Measurements from ENCODE around the gene FN1. TPM values are rescaled to one million over a fixed set of nuclear protein-coding genes. Genes with fewer than 3 reads are reported as not detected.
A peak's percentile ranks its signal among the peaks of the same experiment; 100 is the strongest.

Gene FN1
- total RNA-seq, 1 donor from 2014 or later, result 902 TPM

GRCh38 chr2:215430528-215431187 lies 5.2 kb downstream of the FN1 start:
- peak overlapping the region; percentile 16 for H3K4me3 Mint-ChIP-seq
- no peak for TF ChIP-seq CTCF (conservative IDR thresholded peaks at IDR 0.05)
- H3K27ac Mint-ChIP-seq, result peak overlapping the region; percentile 24
- DNase-seq (ENCODE audit: extremely low spot score, unreplicated experiment), result no peak
- peaks cover 6% of the 10 kb centered on the region for H3K9me3 Mint-ChIP-seq
- H3K36me3 Mint-ChIP-seq, result peaks cover 39% of the 10 kb centered on the region
- H3K4me1 Mint-ChIP-seq (ENCODE audit: unreplicated experiment), result peaks cover 27% of the 10 kb centered on the region
- peaks cover 7% of the 10 kb centered on the region for H3K27me3 Mint-ChIP-seq

- TF ChIP-seq CTCF (conservative IDR thresholded peaks at IDR 0.05), result no peak
- peaks cover 19% of the 10 kb centered on the region for H3K4me1 Mint-ChIP-seq (ENCODE audit: unreplicated experiment)
- H3K9me3 Mint-ChIP-seq, result peaks cover 6% of the 10 kb centered on the region
- no peak overlapping the region for H3K27ac Mint-ChIP-seq
- H3K27me3 Mint-ChIP-seq, result no peaks in the 10 kb centered on the region
- H3K4me3 Mint-ChIP-seq, result no peak overlapping the region
- H3K36me3 Mint-ChIP-seq, result peaks cover 45% of the 10 kb centered on the region
- DNase-seq (ENCODE audit: extremely low spot score, unreplicated experiment), result no peak
These were observed 6.4 kb downstream of the FN1 start for GRCh38 chr2:215429424-215429823.

DNA sequence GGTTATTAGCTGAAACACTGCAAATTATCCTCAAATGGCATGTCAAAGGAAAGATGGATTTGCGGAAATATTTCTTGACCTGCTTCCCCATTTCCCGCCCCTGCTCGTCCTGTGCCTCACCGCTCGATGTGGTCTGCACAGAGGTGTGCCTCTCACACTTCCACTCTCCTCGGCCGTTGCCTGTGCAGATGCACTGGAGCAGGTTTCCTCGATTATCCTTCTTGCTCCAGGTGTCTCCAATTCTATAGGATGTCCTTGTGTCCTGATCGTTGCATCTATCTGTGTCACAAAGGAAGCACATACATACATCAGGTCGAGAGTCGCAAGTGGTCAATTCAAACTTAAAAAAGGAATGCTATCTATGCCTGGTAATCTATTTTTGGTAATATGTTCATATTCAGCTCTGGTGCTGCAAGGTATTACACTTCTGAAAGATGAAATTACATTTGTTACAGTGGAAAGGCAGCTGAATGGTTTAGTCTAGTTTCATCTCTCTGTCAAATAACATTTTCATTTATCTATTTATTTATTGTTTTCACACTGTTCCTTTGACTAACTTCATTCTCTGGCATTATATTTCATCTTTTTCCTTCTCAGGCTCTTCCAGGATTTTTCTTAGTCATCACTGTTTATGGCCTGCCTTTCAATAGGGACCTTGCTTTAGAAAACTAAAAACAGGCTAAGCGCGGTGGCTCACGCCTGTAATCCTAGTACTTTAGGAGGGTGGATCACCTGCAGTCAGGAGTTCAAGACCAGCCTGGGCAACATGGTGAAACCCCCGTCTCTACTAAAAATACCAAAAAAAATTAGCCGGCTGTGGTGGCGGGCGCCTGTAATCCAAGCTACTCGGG lies 7.6 kb downstream of the FN1 start:
- TF ChIP-seq CTCF (conservative IDR thresholded peaks at IDR 0.05), result no peak
- no peak overlapping the region for H3K27ac Mint-ChIP-seq
- peaks cover 55% of the 10 kb centered on the region for H3K36me3 Mint-ChIP-seq
- H3K4me3 Mint-ChIP-seq, result no peak overlapping the region
- peaks cover 5% of the 10 kb centered on the region for H3K9me3 Mint-ChIP-seq
- peaks cover 18% of the 10 kb centered on the region for H3K4me1 Mint-ChIP-seq (ENCODE audit: unreplicated experiment)
- no peak for DNase-seq (ENCODE audit: extremely low spot score, unreplicated experiment)
- no peaks in the 10 kb centered on the region for H3K27me3 Mint-ChIP-seq

DNA sequence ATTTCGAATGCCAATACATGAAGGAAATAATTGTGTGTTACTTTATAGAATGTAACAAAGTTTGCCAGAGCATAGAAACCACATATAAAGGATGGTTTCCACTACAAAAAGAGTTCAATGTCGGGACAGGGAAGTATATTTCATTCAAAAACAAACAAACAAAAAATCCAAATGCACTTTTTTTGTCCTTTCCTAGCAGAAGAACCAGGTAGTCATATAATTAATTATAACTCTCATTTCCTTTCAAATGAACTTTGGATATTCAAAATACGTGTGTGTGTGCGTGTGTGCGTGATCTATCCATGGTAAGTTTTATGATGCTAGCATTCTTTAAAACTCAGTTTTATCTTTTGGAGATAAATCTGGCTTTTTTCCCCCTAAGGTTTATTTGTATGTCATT lies 8.3 kb downstream of the FN1 start:
- TF ChIP-seq CTCF (conservative IDR thresholded peaks at IDR 0.05), result no peak
- DNase-seq (ENCODE audit: extremely low spot score, unreplicated experiment), result no peak
- peaks cover 11% of the 10 kb centered on the region for H3K4me1 Mint-ChIP-seq (ENCODE audit: unreplicated experiment)
- no peak overlapping the region for H3K4me3 Mint-ChIP-seq
- peaks cover 51% of the 10 kb centered on the region for H3K36me3 Mint-ChIP-seq
- no peaks in the 10 kb centered on the region for H3K27me3 Mint-ChIP-seq
- H3K9me3 Mint-ChIP-seq, result no peaks in the 10 kb centered on the region
- H3K27ac Mint-ChIP-seq, result no peak overlapping the region

DNA sequence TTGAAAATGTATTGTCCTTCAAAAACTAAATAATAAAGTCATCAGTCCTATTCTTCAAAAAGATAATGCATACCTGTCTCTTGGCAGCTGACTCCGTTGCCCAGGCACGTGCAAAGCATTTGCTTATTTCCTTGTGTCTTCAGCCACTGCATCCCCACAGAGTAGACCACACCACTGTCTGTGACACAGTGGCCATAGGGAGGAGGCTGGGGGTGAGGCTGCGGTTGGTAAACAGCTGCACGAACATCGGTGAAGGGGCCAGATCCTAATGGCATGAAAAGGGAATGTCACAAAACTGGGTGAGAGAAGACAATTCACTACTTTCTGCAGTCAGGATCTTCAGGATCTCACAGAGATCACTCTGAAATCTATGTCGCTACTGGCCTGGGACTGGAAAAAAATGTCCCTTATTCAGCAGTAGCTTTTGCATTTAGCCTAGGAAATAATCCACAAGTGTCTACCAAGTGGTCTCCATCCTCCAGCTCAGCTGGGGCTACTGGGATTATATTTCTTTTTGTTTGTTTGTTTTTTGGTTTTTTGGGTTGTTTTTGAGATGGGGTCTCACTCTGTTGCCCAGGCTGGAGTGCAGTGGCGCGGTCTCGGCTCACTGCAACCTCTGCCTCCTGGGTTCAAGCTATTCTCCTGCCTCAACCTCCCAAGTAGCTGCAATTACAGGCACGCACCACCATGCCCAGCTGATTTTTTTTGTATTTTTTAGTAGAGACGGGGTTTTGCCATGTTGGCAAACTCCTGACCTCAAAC lies 10.7 kb downstream of the FN1 start:
- H3K9me3 Mint-ChIP-seq, result no peaks in the 10 kb centered on the region
- H3K36me3 Mint-ChIP-seq, result peaks cover 49% of the 10 kb centered on the region
- H3K4me3 Mint-ChIP-seq, result no peak overlapping the region
- no peaks in the 10 kb centered on the region for H3K27me3 Mint-ChIP-seq
- TF ChIP-seq CTCF (conservative IDR thresholded peaks at IDR 0.05), result no peak
- no peak overlapping the region for H3K27ac Mint-ChIP-seq
- H3K4me1 Mint-ChIP-seq (ENCODE audit: unreplicated experiment), result no peaks in the 10 kb centered on the region
- no peak for DNase-seq (ENCODE audit: extremely low spot score, unreplicated experiment)
